ENCODE measurements around the gene ESRRB.
"Not testable (repeated sequence)": the region's sequence is repeated elsewhere in the genome, so short reads cannot be mapped to it uniquely, and the experiment has no call there.

Gene ESRRB

GRCh38 chr14:76498463-76498935 lies 122.6 kb downstream of the ESRRB start:
- no peak for DNase-seq

GRCh38 chr14:76498976-76499375 lies 123.0 kb downstream of the ESRRB start:
- no peak for DNase-seq

GRCh38 chr14:76499399-76499798 lies 123.5 kb downstream of the ESRRB start:
- DNase-seq, result no peak

- no peak for DNase-seq
These were observed 124.1 kb downstream of the ESRRB start for GRCh38 chr14:76500011-76500410.

GRCh38 chr14:76500480-76500879 lies 124.5 kb downstream of the ESRRB start:
- no peak for DNase-seq

GRCh38 chr14:76501156-76501720 lies 125.3 kb downstream of the ESRRB start:
- no peak for DNase-seq

- DNase-seq, result no peak
These were observed 126.3 kb downstream of the ESRRB start for GRCh38 chr14:76502219-76502618.

- DNase-seq, result no peak
These were observed 126.7 kb downstream of the ESRRB start for GRCh38 chr14:76502638-76503037.

GRCh38 chr14:76509311-76509710 lies 133.4 kb downstream of the ESRRB start:
- no peak for DNase-seq

- DNase-seq, result no peak
These were observed 134.2 kb downstream of the ESRRB start for GRCh38 chr14:76510181-76510580.

GRCh38 chr14:76514213-76514998 lies 138.5 kb downstream of the ESRRB start:
- DNase-seq, result no peak

GRCh38 chr14:76516884-76517283 lies 140.9 kb downstream of the ESRRB start:
- DNase-seq, result no peak

GRCh38 chr14:76518366-76518765 lies 142.4 kb downstream of the ESRRB start:
- DNase-seq, result no peak

GRCh38 chr14:76525106-76525821 lies 149.3 kb downstream of the ESRRB start:
- no peak for DNase-seq

GRCh38 chr14:76531085-76531484 lies 155.1 kb downstream of the ESRRB start:
- DNase-seq, result no peak

GRCh38 chr14:76531821-76532318 lies 155.9 kb downstream of the ESRRB start:
- no peak for DNase-seq

GRCh38 chr14:76536636-76537035 lies 160.7 kb downstream of the ESRRB start:
- DNase-seq, result not testable (repeated sequence)

GRCh38 chr14:76537906-76538647 lies 162.1 kb downstream of the ESRRB start:
- no peak for DNase-seq

- no peak for DNase-seq
These were observed 162.7 kb downstream of the ESRRB start for GRCh38 chr14:76538648-76539008.

GRCh38 chr14:76539130-76539529 lies 163.2 kb downstream of the ESRRB start:
- DNase-seq, result no peak

- DNase-seq, result no peak
These were observed 165.8 kb downstream of the ESRRB start for GRCh38 chr14:76541594-76542219.

- DNase-seq, result no peak
These were observed 170.7 kb downstream of the ESRRB start for GRCh38 chr14:76546426-76547221.
